ENCODE measurements around the gene ALPL.

GRCh38 chr1:21619375-21619947 is 110.2 kb downstream of the ALPL start:
- TF ChIP-seq, protein P1, sequence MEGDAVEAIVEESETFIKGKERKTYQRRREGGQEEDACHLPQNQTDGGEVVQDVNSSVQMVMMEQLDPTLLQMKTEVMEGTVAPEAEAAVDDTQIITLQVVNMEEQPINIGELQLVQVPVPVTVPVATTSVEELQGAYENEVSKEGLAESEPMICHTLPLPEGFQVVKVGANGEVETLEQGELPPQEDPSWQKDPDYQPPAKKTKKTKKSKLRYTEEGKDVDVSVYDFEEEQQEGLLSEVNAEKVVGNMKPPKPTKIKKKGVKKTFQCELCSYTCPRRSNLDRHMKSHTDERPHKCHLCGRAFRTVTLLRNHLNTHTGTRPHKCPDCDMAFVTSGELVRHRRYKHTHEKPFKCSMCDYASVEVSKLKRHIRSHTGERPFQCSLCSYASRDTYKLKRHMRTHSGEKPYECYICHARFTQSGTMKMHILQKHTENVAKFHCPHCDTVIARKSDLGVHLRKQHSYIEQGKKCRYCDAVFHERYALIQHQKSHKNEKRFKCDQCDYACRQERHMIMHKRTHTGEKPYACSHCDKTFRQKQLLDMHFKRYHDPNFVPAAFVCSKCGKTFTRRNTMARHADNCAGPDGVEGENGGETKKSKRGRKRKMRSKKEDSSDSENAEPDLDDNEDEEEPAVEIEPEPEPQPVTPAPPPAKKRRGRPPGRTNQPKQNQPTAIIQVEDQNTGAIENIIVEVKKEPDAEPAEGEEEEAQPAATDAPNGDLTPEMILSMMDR (IDR thresholded peaks at IDR 0.05) = no peak
- no peak for TF ChIP-seq POLR2A (IDR thresholded peaks at IDR 0.05; ENCODE audit: low read length)
- TF ChIP-seq SMC3 (IDR thresholded peaks at IDR 0.05) = no peak
- TF ChIP-seq PHF8 (IDR thresholded peaks at IDR 0.05; ENCODE audit: borderline replicate concordance, low read depth) = no peak
- TF ChIP-seq EP300 (IDR thresholded peaks at IDR 0.05) = no peak
- TF ChIP-seq NPAS2 (CRISPR knock-in tag; IDR thresholded peaks at IDR 0.05; ENCODE audit: borderline replicate concordance) = no peak
- no peak for TF ChIP-seq NR3C1 (IDR thresholded peaks at IDR 0.05)
- no peak for TF ChIP-seq PBX3 (IDR thresholded peaks at IDR 0.05)
- no peak for TF ChIP-seq HOXA7 (CRISPR knock-in tag; IDR thresholded peaks at IDR 0.05)
- TF ChIP-seq CBX8 (IDR thresholded peaks at IDR 0.05) = no peak
- TF ChIP-seq CBX2 (IDR thresholded peaks at IDR 0.05; ENCODE audit: borderline replicate concordance, low read depth) = no peak
- no peak for TF ChIP-seq CEBPB (IDR thresholded peaks at IDR 0.05)

All from A549 (cell line).